ENCODE measurements around the gene TLCD1.

GRCh38 chr17:28748852-28749515, 23.0 kb upstream of the TLCD1 start:
- no peak for TF ChIP-seq CTCF (IDR thresholded peaks at IDR 0.05 in 8 of 11, conservative IDR thresholded peaks at IDR 0.05 in 3 of 11)
- no peak for TF ChIP-seq POLR2A (IDR thresholded peaks at IDR 0.05)

Data from spleen (tissue), 7 donors.